ENCODE measurements around the gene CHD9. TPM values are rescaled to one million over a fixed set of nuclear protein-coding genes. Genes with fewer than 3 reads are reported as not detected.

CHD9 gene
- total RNA-seq, 1 donor from 2014 or later, result 86.0 TPM

DNA sequence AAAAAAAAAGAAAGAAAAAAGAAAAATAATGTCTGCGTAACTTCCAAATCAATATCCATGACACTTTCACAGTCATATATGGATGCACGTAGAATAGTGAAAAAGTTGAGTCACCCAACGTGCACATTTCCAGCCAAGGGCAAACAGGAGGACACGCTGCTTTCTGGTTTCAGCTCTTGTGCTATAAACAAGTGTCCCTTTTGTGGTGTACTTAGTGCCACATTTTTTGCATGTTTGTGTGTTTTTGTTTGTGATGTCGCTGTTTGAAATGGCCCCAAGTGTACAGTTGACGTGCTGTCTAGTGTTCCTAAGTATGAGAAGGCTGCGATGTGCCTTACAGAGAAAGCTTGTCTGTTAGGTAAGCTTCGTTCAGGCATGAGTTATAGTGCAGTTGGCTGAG, 2.9 kb downstream of the CHD9 start:
- Mint-ChIP-seq H3K4me3 (no peak overlapping the region), H3K27ac (no peak overlapping the region), H3K27me3 (ENCODE audit: insufficient read depth, low read depth) (peaks cover 6% of the 10 kb centered on the region), H3K4me1 (peaks cover 42% of the 10 kb centered on the region), H3K9me3 (no peaks in the 10 kb centered on the region), H3K36me3 (no peaks in the 10 kb centered on the region)
- TF ChIP-seq, protein P1, sequence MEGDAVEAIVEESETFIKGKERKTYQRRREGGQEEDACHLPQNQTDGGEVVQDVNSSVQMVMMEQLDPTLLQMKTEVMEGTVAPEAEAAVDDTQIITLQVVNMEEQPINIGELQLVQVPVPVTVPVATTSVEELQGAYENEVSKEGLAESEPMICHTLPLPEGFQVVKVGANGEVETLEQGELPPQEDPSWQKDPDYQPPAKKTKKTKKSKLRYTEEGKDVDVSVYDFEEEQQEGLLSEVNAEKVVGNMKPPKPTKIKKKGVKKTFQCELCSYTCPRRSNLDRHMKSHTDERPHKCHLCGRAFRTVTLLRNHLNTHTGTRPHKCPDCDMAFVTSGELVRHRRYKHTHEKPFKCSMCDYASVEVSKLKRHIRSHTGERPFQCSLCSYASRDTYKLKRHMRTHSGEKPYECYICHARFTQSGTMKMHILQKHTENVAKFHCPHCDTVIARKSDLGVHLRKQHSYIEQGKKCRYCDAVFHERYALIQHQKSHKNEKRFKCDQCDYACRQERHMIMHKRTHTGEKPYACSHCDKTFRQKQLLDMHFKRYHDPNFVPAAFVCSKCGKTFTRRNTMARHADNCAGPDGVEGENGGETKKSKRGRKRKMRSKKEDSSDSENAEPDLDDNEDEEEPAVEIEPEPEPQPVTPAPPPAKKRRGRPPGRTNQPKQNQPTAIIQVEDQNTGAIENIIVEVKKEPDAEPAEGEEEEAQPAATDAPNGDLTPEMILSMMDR (IDR thresholded peaks at IDR 0.05), result no peak
- no peak for TF ChIP-seq EZH2 (IDR thresholded peaks at IDR 0.05)
- no peak for TF ChIP-seq EZH2phosphoT487 (IDR thresholded peaks at IDR 0.05)
- H3K79me2 ChIP-seq (ENCODE audit: low read depth), result peaks cover 41% of the 10 kb centered on the region
- H3K9me3 ChIP-seq (ENCODE audit: low read depth), result no peaks in the 10 kb centered on the region
- no peaks in the 10 kb centered on the region for H3K27me3 ChIP-seq
- no peak overlapping the region for H2AFZ ChIP-seq (replicated peaks)
- H3K9ac ChIP-seq, result no peak overlapping the region
- peaks cover 19% of the 10 kb centered on the region for H3K4me1 ChIP-seq
- peaks cover 14% of the 10 kb centered on the region for H3F3A ChIP-seq (ENCODE audit: low read depth)
- no peaks in the 10 kb centered on the region for H3K36me3 ChIP-seq
- no peak overlapping the region for H3K4me3 ChIP-seq
- H3K4me2 ChIP-seq, result no peak overlapping the region
- H3K27ac ChIP-seq, result no peak overlapping the region
- no peak for DNase-seq (ENCODE audit: low spot score)
- no peaks in the 10 kb centered on the region for H4K20me1 ChIP-seq (ENCODE audit: low read depth)

DNA sequence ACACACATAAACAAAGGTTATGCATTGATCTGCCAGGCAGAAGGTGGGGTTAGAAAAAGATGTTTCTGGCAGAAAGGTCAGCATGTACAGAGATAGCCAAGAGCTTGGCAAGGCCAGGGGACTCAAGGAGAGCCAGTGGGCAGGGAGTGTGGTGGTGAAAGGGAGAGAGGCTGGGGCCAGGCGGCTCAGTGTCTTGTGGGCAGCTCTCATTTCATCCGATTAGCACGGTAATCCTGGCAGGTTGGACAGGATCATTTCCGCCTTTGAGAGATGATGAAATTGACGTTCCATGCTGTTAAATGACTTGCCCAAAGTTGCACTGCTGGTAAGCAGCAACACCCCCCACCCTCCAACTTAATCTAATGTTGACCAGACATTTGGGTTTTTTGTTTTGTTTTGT, 3.6 kb downstream of the CHD9 start:
- peaks cover 4% of the 10 kb centered on the region for H3K27me3 Mint-ChIP-seq (ENCODE audit: insufficient read depth, low read depth)
- Histone ChIP-seq H4K20me1 (ENCODE audit: low read depth) (no peaks in the 10 kb centered on the region), H3F3A (ENCODE audit: low read depth) (peaks cover 14% of the 10 kb centered on the region), H3K9ac (no peak overlapping the region), H2AFZ (replicated peaks) (no peak overlapping the region), H3K27me3 (no peaks in the 10 kb centered on the region), H3K27ac (no peak overlapping the region), H3K79me2 (ENCODE audit: low read depth) (peaks cover 42% of the 10 kb centered on the region), H3K4me1 (peaks cover 19% of the 10 kb centered on the region), H3K4me3 (no peak overlapping the region), H3K36me3 (no peaks in the 10 kb centered on the region), H3K4me2 (no peak overlapping the region), H3K9me3 (ENCODE audit: low read depth) (no peaks in the 10 kb centered on the region)
- DNase-seq (ENCODE audit: low spot score), result no peak
- TF ChIP-seq, protein P1 (IDR thresholded peaks at IDR 0.05), result no peak
- TF ChIP-seq EZH2 (IDR thresholded peaks at IDR 0.05) (no peak), EZH2phosphoT487 (IDR thresholded peaks at IDR 0.05) (no peak)
- H3K9me3 Mint-ChIP-seq, result no peaks in the 10 kb centered on the region
- no peaks in the 10 kb centered on the region for H3K36me3 Mint-ChIP-seq
- H3K4me3 Mint-ChIP-seq, result no peak overlapping the region
- H3K4me1 Mint-ChIP-seq, result peaks cover 39% of the 10 kb centered on the region
- H3K27ac Mint-ChIP-seq, result no peak overlapping the region

DNA sequence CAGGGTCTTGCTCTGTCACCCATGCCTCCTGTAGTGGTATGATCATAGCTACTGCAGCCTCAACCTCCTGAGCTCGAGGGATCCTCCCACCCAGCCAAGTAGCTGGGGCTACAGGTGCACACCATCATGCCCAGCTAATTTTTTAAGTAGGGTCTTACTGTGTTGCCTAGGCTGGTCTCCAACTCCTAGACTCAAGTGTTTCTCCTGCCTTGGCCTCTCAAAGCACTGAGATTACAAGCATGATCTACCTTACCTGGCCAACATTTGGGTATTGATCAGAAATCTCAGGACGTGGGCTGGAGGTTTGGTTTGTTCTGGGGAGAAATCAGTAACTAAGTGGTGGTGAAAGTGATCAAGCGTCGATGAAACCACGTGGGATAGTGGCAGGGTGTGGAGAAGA, 4.1 kb downstream of the CHD9 start:
- Histone ChIP-seq H3K79me2 (ENCODE audit: low read depth) (peaks cover 42% of the 10 kb centered on the region), H3K36me3 (no peaks in the 10 kb centered on the region), H4K20me1 (ENCODE audit: low read depth) (no peaks in the 10 kb centered on the region), H3K9ac (no peak overlapping the region), H3K4me3 (no peak overlapping the region), H3F3A (ENCODE audit: low read depth) (peaks cover 14% of the 10 kb centered on the region), H2AFZ (replicated peaks) (no peak overlapping the region), H3K27ac (no peak overlapping the region), H3K4me2 (no peak overlapping the region), H3K9me3 (ENCODE audit: low read depth) (no peaks in the 10 kb centered on the region), H3K4me1 (peaks cover 19% of the 10 kb centered on the region), H3K27me3 (no peaks in the 10 kb centered on the region)
- Mint-ChIP-seq H3K36me3 (no peaks in the 10 kb centered on the region), H3K27me3 (ENCODE audit: insufficient read depth, low read depth) (peaks cover 4% of the 10 kb centered on the region), H3K4me1 (peaks cover 39% of the 10 kb centered on the region), H3K27ac (no peak overlapping the region), H3K4me3 (no peak overlapping the region), H3K9me3 (no peaks in the 10 kb centered on the region)
- DNase-seq (ENCODE audit: low spot score), result no peak
- TF ChIP-seq, protein P1 (IDR thresholded peaks at IDR 0.05), result no peak
- TF ChIP-seq EZH2phosphoT487 (IDR thresholded peaks at IDR 0.05) (no peak), EZH2 (IDR thresholded peaks at IDR 0.05) (no peak)
